ENCODE data around the gene SLC26A8.
"Not testable (repeated sequence)": the region's sequence is repeated elsewhere in the genome, so short reads cannot be mapped to it uniquely, and the experiment has no call there.

Gene SLC26A8

DNA sequence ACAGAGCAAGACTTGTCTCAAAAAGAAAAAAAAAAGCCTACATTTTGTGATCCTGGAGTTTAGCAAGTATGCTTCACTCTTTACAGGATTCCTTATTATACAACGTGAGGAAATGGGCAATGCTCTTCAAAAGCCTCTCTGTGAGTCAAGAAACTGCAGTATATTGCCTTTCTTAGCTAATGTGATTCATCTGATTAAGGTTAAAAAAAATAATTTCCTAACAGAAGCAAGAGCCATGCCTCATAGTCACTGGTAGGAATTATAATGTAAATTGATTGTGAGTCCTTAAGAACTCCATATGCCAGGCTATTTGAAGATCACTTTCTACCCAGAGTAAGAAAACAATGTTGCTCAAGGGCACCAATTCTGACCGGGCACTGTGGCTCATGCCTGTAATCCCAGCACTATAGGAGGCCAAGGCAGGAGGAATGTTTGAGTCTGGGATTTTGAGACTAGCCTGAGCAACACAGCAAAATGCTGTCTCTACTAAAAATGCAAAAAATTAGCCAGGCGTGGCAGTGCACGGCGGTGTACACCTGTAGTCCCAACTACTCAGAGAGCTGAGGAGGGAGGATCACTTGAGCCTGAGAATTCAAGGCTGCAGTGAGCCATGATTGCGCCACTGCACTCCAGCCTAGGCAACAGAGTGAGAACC lies 43.3 kb downstream of the SLC26A8 start:
- TF ChIP-seq, protein P1, sequence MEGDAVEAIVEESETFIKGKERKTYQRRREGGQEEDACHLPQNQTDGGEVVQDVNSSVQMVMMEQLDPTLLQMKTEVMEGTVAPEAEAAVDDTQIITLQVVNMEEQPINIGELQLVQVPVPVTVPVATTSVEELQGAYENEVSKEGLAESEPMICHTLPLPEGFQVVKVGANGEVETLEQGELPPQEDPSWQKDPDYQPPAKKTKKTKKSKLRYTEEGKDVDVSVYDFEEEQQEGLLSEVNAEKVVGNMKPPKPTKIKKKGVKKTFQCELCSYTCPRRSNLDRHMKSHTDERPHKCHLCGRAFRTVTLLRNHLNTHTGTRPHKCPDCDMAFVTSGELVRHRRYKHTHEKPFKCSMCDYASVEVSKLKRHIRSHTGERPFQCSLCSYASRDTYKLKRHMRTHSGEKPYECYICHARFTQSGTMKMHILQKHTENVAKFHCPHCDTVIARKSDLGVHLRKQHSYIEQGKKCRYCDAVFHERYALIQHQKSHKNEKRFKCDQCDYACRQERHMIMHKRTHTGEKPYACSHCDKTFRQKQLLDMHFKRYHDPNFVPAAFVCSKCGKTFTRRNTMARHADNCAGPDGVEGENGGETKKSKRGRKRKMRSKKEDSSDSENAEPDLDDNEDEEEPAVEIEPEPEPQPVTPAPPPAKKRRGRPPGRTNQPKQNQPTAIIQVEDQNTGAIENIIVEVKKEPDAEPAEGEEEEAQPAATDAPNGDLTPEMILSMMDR (IDR thresholded peaks at IDR 0.05; ENCODE audit: borderline replicate concordance, insufficient read depth, low read depth, low read length), result no peak
- no peak overlapping the region for H3K4me3 ChIP-seq (ENCODE audit: low read depth, low read length)

DNA sequence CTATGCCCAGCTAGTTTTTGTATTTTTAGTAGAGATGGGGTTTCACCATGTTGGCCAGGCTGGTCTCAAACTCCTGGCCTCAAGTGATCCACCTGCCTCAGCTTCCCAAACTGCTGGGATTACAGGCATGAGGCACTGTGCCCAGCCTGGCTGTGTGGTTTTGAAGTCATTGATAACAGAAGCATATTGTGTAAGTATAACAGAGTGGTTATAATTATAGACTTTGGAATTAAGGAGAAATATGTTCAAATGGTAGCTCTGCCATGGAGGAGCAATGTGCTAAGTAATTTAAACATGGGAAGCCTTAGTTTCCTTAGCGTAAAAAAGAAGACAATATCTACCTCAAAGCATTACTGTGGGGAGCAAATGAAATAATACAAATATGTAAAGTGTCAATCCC lies 44.3 kb downstream of the SLC26A8 start:
- not testable (repeated sequence) for H3K4me3 ChIP-seq (ENCODE audit: low read depth, low read length)

DNA sequence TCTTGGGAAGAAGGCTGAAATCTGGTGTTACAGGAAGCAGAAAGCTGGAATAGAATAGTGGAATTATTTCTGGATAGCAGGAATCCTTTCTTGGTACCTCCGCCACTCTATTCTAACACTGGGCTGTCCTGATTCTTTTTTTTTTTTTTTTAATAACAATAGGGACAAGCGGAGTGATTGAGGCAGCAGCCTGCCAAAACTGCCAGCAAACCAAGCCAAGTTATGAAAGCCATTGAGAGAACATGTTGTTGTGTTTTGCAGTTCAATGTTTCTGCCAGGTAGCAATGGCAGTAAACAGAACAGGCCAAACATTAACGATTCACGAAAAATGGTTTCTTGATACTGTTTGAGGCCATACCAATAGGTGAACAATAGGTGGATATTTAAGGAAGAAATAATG lies 47.1 kb downstream of the SLC26A8 start:
- TF ChIP-seq, protein P1 (IDR thresholded peaks at IDR 0.05; ENCODE audit: borderline replicate concordance, insufficient read depth, low read depth, low read length), result no peak
- H3K4me3 ChIP-seq (ENCODE audit: low read depth, low read length), result no peak overlapping the region

DNA sequence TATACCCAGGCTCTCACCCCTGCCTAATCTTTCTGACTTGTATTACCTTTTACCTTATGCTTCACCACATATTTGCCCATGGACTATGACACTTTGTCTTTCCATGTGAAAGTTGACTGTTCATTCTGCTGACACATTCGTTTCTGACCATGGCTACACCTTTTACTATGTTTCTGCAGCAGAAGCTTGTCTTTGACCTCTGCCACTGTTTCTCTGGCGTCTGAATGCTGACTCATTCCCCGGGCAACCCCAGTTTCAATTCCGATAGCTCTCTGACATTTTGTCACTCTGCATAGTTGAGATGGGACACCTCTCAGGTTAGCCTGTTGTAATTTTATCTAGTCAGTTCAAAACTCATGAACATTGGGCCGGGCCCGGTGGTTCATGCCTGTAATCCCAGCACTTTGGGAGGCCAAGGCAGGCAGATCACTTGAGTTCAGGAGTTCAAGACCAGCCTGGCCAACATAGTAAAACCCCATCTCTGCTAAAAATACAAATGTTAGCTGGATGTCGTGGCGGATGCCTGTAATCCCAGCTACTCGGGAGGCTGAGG lies 50.7 kb downstream of the SLC26A8 start:
- H3K4me3 ChIP-seq (ENCODE audit: low read depth, low read length), result no peak overlapping the region
- TF ChIP-seq, protein P1 (IDR thresholded peaks at IDR 0.05; ENCODE audit: borderline replicate concordance, insufficient read depth, low read depth, low read length), result no peak

DNA sequence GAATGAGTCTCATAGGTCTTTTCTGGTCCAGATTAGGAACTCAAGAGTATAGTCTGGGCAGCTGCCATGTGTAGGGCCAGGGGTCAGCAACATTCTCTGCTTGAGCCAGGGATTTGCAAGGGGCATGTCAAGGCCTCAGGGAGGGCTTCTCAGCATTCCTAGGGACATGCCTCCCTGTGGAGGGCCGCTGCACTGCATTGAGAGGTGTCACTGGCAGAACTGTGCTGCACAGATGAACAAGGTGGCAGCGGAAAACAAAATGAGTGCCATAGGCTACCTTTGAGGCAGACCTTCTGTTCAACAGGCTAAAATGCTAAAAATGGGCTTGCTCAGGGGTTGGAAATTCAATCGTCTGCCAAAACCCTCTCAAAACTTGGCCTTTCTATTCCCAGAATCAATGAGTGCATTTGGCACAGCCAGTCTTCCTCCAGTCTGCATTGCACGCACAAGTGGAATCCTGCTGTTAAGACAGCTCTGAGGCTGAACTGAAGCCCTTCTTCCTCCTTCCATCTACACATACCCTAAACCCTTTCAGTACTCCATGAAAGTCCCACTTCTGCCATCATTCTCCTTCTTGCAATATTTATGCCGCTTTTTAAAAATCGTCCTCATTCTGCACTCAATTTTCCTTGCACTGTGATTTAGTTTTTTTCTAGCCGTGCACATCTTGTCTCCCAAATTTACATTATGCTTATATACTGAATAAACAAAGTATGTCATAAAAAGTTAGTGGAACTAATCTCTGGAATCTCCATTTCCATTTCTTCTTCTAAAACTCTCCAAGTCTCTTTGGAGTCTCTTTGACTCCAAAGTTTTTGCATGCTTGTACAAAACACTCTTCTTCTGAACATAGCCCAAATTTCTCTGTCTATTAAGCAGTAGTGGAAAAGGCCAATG lies 51.7 kb downstream of the SLC26A8 start:
- no peak overlapping the region for H3K4me3 ChIP-seq (ENCODE audit: low read depth, low read length)
- TF ChIP-seq, protein P1 (IDR thresholded peaks at IDR 0.05; ENCODE audit: borderline replicate concordance, insufficient read depth, low read depth, low read length), result no peak

DNA sequence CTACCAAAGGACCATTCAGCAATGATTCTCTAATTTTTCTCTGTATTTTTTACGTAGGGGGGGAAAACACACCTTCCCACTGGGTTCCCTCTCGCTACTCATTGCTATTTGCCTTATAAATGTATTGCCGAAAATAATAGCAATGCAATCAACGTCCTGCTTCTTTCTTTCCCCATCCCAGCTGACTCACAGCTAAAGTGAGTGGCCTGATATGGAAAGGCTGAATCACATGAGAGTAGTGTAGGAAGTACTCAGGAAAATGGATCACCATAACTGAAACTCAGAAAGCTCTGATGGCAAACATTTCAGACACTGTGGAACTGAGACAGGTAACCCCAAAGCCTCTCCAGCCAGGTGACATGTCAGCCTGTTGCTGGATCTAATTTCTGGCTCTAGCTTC lies 54.3 kb downstream of the SLC26A8 start:
- no peak overlapping the region for H3K4me3 ChIP-seq (ENCODE audit: low read depth, low read length)
- TF ChIP-seq, protein P1 (IDR thresholded peaks at IDR 0.05; ENCODE audit: borderline replicate concordance, insufficient read depth, low read depth, low read length), result no peak

DNA sequence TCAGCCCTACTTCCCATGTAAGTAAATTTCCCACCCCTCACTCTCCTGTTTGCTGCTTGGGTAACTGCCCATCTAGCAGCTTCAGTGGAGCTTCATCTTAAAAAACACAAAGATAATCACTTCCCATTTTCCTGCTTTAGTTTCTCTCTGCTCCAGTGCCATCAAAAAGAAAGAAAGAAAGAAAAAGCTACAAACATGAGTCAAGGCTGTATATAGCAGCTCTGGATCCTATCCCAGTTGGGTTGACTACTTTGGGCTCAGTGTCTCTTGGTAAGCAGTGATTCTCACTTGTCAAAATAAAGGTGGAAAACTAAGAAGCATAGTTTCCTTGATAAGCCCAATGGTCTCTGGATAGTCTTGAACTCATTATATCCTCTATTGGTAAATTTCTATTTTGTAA lies 54.8 kb downstream of the SLC26A8 start:
- no peak overlapping the region for H3K4me3 ChIP-seq (ENCODE audit: low read depth, low read length)
- TF ChIP-seq, protein P1 (IDR thresholded peaks at IDR 0.05; ENCODE audit: borderline replicate concordance, insufficient read depth, low read depth, low read length), result no peak
